Measurements from ENCODE around the gene RWDD1. TPM values are rescaled to one million over a fixed set of nuclear protein-coding genes. Genes with fewer than 3 reads are reported as not detected.

RWDD1 gene
- polyA plus RNA-seq: 10 to 100 TPM; 69.1 to 87.3 (median 70.4) TPM

GRCh38 chr6:116570856-116571682 lies at the start of gene RWDD1:
RWDD1 (plus strand) TSS chr6:116571504; CDS start chr6:116571583, 79 bp downstream.
- Mint-ChIP-seq H3K27me3 (ENCODE audit: low read depth in 3 of 3) (peaks cover 3 to 7% (median 5%) of the 10 kb centered on the region in 3 donors), H3K4me1 (peaks cover 43 to 62% of the 10 kb centered on the region in 2 donors), H3K27ac (peak within 1 kb of the TSS; percentile 96 to 99 (median 98)), H3K4me3 (peak within 1 kb of the TSS; percentile 95 to 99 (median 97)), H3K9me3 (no peaks in the 10 kb centered on the region), H3K36me3 (peaks cover 0 to 12% (median 0%) of the 10 kb centered on the region in 3 donors)
- DNase-seq: peak; percentile 99

- Mint-ChIP-seq H3K27me3 (ENCODE audit: low read depth in 3 of 3) (no peaks in the 10 kb centered on the region), H3K27ac (no peak overlapping the region), H3K4me1 (no peaks in the 10 kb centered on the region), H3K9me3 (no peaks in the 10 kb centered on the region), H3K36me3 (no peaks in the 10 kb centered on the region), H3K4me3 (no peak overlapping the region)
- DNase-seq: no peak
These were observed 48.4 kb upstream of the RWDD1 start for GRCh38 chr6:116522896-116523295.

DNA sequence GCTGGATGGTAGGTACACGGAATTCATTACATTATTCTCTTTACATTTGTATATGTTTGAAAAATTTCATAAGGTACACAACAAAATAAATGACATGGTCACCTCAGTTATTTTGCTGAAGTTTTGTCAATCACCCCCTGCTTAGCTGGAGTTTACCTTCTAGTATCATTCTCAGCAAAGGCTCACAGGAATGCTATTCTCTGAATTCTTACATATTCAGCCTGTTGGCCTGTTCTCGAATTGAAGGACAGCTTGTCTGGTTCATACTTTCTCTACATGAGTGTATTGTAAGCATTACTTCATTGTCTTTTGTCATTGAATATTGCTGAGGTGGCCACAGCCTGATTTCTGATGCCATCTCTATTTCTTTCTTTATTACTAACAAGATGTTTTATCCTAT lies 47.1 kb upstream of the RWDD1 start:
- Mint-ChIP-seq H3K4me1 (no peaks in the 10 kb centered on the region), H3K27ac (no peak overlapping the region), H3K27me3 (ENCODE audit: low read depth in 3 of 3) (peaks cover 0 to 3% (median 0%) of the 10 kb centered on the region in 3 donors), H3K36me3 (no peaks in the 10 kb centered on the region), H3K4me3 (no peak overlapping the region), H3K9me3 (no peaks in the 10 kb centered on the region)
- DNase-seq: no peak

DNA sequence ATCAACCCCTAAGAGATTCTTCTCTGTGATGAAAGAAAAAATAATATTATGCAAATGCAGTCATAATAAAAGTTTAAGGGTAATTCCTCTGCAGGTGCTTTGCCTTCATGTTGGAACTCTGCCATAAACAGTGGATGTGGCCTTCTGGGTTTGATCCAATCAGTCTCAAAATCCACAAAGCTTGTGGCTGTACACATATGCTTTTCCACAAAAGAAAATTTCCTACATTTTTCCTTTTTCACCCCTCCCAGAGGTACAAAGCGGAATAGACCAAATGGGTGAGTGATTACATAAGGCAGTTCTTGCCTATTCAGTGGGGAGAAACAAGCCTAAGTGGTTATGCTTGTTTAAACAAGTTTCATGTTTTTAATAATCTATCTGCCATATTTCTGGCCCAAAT lies 43.2 kb upstream of the RWDD1 start:
- Mint-ChIP-seq H3K27ac (no peak overlapping the region), H3K4me1 (no peaks in the 10 kb centered on the region), H3K9me3 (no peaks in the 10 kb centered on the region), H3K36me3 (no peaks in the 10 kb centered on the region), H3K27me3 (ENCODE audit: low read depth in 3 of 3) (peaks cover 0 to 11% (median 3%) of the 10 kb centered on the region in 3 donors), H3K4me3 (no peak overlapping the region)
- DNase-seq: no peak

DNA sequence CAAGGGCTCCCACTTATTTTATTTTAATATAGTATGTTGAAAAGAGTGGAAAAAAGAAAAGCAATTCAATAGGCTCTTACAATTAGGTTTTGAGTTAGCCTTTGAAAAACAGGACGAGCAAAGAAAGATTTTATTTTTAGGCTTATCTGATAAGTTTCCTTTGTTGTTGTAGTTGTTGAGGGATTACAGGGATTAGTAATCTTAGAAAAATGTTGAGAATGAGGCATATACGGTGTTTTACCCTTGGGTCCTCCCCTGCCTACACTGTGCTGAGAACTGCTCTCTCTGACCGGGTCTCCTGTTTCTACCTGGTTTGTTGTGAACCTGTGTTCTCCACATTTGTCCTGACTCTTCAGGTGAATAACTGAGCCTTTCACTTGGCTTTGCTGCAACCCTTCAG lies 42.5 kb upstream of the RWDD1 start:
- peaks cover 0 to 11% (median 5%) of the 10 kb centered on the region in 3 donors for H3K27me3 Mint-ChIP-seq (ENCODE audit: low read depth in 3 of 3)
- H3K36me3 Mint-ChIP-seq: no peaks in the 10 kb centered on the region
- H3K4me3 Mint-ChIP-seq: no peak overlapping the region
- no peaks in the 10 kb centered on the region for H3K4me1 Mint-ChIP-seq
- no peak for DNase-seq
- no peaks in the 10 kb centered on the region for H3K9me3 Mint-ChIP-seq
- no peak overlapping the region for H3K27ac Mint-ChIP-seq

GRCh38 chr6:116529466-116530290 lies 41.6 kb upstream of the RWDD1 start:
- Mint-ChIP-seq H3K27me3 (ENCODE audit: low read depth in 3 of 3) (peaks cover 0 to 13% (median 5%) of the 10 kb centered on the region in 3 donors), H3K9me3 (no peaks in the 10 kb centered on the region), H3K27ac (no peak overlapping the region), H3K4me1 (no peaks in the 10 kb centered on the region), H3K36me3 (no peaks in the 10 kb centered on the region), H3K4me3 (no peak overlapping the region)
- no peak for DNase-seq

DNA sequence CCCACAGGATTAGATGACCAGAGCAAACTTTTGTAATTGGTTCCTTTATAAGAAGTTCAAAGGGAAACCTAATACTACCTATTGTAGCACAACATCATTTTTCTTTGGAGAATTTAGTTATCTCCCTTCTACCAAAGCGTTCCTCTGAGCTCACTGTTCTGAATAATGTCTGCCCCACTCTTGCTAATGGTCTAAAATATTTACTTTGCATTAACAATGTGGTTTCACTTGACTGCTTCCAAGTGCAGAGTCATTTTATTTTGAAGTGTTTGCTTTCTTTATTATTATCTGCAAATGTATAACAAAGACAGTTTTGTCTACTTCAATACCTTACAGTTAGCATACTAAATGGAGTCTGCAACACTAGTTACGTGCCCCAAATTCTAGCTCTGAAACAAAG lies 40.9 kb upstream of the RWDD1 start:
- Mint-ChIP-seq H3K4me3 (no peak overlapping the region), H3K4me1 (no peaks in the 10 kb centered on the region), H3K9me3 (no peaks in the 10 kb centered on the region), H3K27me3 (ENCODE audit: low read depth in 3 of 3) (peaks cover 0 to 13% (median 5%) of the 10 kb centered on the region in 3 donors), H3K36me3 (no peaks in the 10 kb centered on the region), H3K27ac (no peak overlapping the region)
- no peak for DNase-seq

GRCh38 chr6:116531675-116532570 lies 39.4 kb upstream of the RWDD1 start:
- Mint-ChIP-seq H3K27me3 (ENCODE audit: low read depth in 3 of 3) (peaks cover 2 to 13% (median 8%) of the 10 kb centered on the region in 3 donors), H3K27ac (no peak overlapping the region), H3K4me3 (no peak overlapping the region), H3K36me3 (no peaks in the 10 kb centered on the region), H3K9me3 (no peaks in the 10 kb centered on the region), H3K4me1 (no peaks in the 10 kb centered on the region)
- DNase-seq: peak; percentile 57 to 63 (median 59)

DNA sequence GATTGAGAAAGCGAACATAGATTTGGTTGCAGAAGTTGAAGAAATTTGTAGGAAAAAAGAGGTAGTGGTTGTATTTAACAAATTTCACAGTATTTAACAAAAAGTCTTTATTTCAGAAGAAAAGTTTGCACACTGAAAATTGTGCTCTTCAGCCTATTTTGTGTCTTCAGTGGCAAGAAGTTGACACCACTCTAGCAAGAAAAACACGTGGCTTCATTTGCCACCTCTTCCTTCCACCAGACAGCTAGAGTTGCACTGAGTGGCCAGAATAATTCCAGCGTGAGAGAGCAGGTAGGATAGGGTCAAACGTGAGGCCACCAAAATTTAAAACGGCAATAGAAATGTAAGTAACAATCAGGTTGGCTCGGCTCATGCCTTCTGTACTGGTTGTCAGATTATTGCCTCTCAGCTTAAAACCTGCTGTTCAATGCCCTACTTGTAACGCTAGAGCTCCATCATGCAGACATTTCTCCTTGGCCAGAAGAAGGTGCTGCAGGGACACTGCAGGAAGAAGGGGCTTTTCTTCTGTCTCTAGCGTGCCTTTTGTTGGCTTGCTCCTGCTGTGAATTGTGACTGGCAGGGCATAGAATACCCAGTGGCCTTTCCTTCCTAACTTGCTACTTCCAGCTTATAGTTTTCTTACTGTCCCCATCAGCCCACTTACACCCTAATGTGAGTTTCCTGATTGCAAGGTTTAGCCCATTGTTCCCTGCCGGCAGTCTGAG lies 37.9 kb upstream of the RWDD1 start:
- Mint-ChIP-seq H3K4me3 (no peak overlapping the region), H3K27ac (no peak overlapping the region), H3K9me3 (no peaks in the 10 kb centered on the region)

GRCh38 chr6:116535109-116535508 lies 36.2 kb upstream of the RWDD1 start:
- Mint-ChIP-seq H3K4me1 (no peaks in the 10 kb centered on the region), H3K27me3 (ENCODE audit: low read depth in 3 of 3) (peaks cover 4 to 8% (median 6%) of the 10 kb centered on the region in 3 donors), H3K27ac (no peak overlapping the region), H3K4me3 (no peak overlapping the region), H3K9me3 (no peaks in the 10 kb centered on the region), H3K36me3 (no peaks in the 10 kb centered on the region)
- DNase-seq: no peak

More for the DNA sequence above, 37.9 kb upstream of the RWDD1 start:
- Mint-ChIP-seq H3K4me1 (no peaks in the 10 kb centered on the region), H3K36me3 (no peaks in the 10 kb centered on the region), H3K27me3 (ENCODE audit: low read depth in 3 of 3) (peaks cover 2 to 13% (median 8%) of the 10 kb centered on the region in 3 donors)
- no peak for DNase-seq

- Mint-ChIP-seq H3K4me3 (no peak overlapping the region), H3K9me3 (no peaks in the 10 kb centered on the region), H3K27ac (no peak overlapping the region), H3K27me3 (ENCODE audit: low read depth in 3 of 3) (peaks cover 5 to 6% (median 5%) of the 10 kb centered on the region in 3 donors), H3K4me1 (no peaks in the 10 kb centered on the region), H3K36me3 (no peaks in the 10 kb centered on the region)
- DNase-seq: peak; percentile 38 to 57 (median 39)
These were observed 35.1 kb upstream of the RWDD1 start for GRCh38 chr6:116536216-116536621.

- Mint-ChIP-seq H3K4me1 (no peaks in the 10 kb centered on the region), H3K36me3 (no peaks in the 10 kb centered on the region), H3K4me3 (no peak overlapping the region), H3K27me3 (ENCODE audit: low read depth in 3 of 3) (peaks cover 3 to 5% (median 4%) of the 10 kb centered on the region in 3 donors), H3K27ac (no peak overlapping the region), H3K9me3 (peaks cover 0 to 2% (median 0%) of the 10 kb centered on the region in 6 donors)
- DNase-seq: no peak
These were observed 28.9 kb upstream of the RWDD1 start for GRCh38 chr6:116542426-116542825.

- DNase-seq: no peak
- Mint-ChIP-seq H3K4me3 (no peak overlapping the region), H3K9me3 (peaks cover 0 to 2% (median 0%) of the 10 kb centered on the region in 6 donors), H3K4me1 (no peaks in the 10 kb centered on the region), H3K27ac (no peak overlapping the region), H3K36me3 (no peaks in the 10 kb centered on the region), H3K27me3 (ENCODE audit: low read depth in 3 of 3) (peaks cover 3 to 5% (median 4%) of the 10 kb centered on the region in 3 donors)
These were observed 28.2 kb upstream of the RWDD1 start for GRCh38 chr6:116543149-116543548.
